Measurements from ENCODE around the gene ACTL10. TPM values are rescaled to one million over a fixed set of nuclear protein-coding genes. Genes with fewer than 3 reads are reported as not detected.
A peak's percentile ranks its signal among the peaks of the same experiment; 100 is the strongest.

Gene ACTL10
- total RNA-seq, 1 experiment from 2014 or later: 0.46 TPM

- Histone ChIP-seq H3K4ac (ENCODE audit: low read depth, low read length) (no peak overlapping the region), H2AFZ (ENCODE audit: low read length) (no peak overlapping the region), H3T11ph (ENCODE audit: low read length) (no peak overlapping the region), H3K14ac (ENCODE audit: insufficient read depth, low read length) (no peak overlapping the region), H3K9ac (ENCODE audit: extremely low read depth, insufficient read length, low read length) (no peak overlapping the region), H3K27me3 (ENCODE audit: insufficient read depth, low read length) (no peaks in the 10 kb centered on the region), H3K27ac (ENCODE audit: insufficient read length, low read depth, low read length) (no peak overlapping the region), H3K4me2 (ENCODE audit: insufficient read depth, insufficient read length, low read length) (no peak overlapping the region), H3K4me1 (ENCODE audit: insufficient read depth, low read length) (no peaks in the 10 kb centered on the region; the same call in 1 of the 2 replicates), H3K79me2 (ENCODE audit: insufficient read depth, low read length) (no peaks in the 10 kb centered on the region), H3K23me2 (ENCODE audit: insufficient read length, low read depth, low read length, poor library complexity, severe bottlenecking) (no peaks in the 10 kb centered on the region), H3K56ac (ENCODE audit: insufficient read length, low read depth, low read length) (no peak overlapping the region), H4K8ac (replicated peaks; ENCODE audit: insufficient read length, low read depth, low read length) (no peak overlapping the region), H2BK15ac (ENCODE audit: low read depth, low read length) (no peak overlapping the region), H4K5ac (ENCODE audit: insufficient read length, low read depth, low read length) (no peak overlapping the region), H2BK5ac (ENCODE audit: insufficient read length, low read length) (no peak overlapping the region), H3K18ac (ENCODE audit: insufficient read length, low read depth, low read length) (no peak overlapping the region), H2BK12ac (ENCODE audit: insufficient read length, low read depth, low read length) (no peak overlapping the region), H3K79me1 (ENCODE audit: insufficient read depth, low read depth, low read length, poor library complexity, severe bottlenecking) (no peaks in the 10 kb centered on the region), H3K9me3 (ENCODE audit: control insufficient read depth, low read depth, low read length) (no peaks in the 10 kb centered on the region), H2BK120ac (ENCODE audit: low read depth, low read length, poor library complexity, severe bottlenecking) (no peak overlapping the region), H4K91ac (ENCODE audit: insufficient read length, low read depth, low read length) (no peak overlapping the region), H4K20me1 (ENCODE audit: control insufficient read depth, insufficient read depth, insufficient read length) (no peaks in the 10 kb centered on the region), H3K23ac (ENCODE audit: insufficient read length, low read depth, low read length) (no peak overlapping the region), H2BK20ac (ENCODE audit: low read depth, low read length, poor library complexity, severe bottlenecking) (no peak overlapping the region), H2AK5ac (ENCODE audit: insufficient read length, low read length) (no peak overlapping the region)
- H3K36me3 Mint-ChIP-seq (ENCODE audit: insufficient read depth in 1 of 3, low read depth in 3 of 3): peaks cover 0 to 4% (median 0%) of the 10 kb centered on the region in 3 experiments; a peak in 2 of 7 replicates
- H3K27me3 Mint-ChIP-seq (ENCODE audit: low read depth): no peaks in the 10 kb centered on the region
- peak overlapping the region in 1 of 3 experiments; percentile 87; a peak in 1 of 7 replicates for H3K27ac Mint-ChIP-seq
- no peak overlapping the region for H3K4me3 Mint-ChIP-seq
- peaks cover 13 to 25% of the 10 kb centered on the region in 2 experiments for H3K4me1 Mint-ChIP-seq
- peaks cover 0 to 2% of the 10 kb centered on the region in 2 experiments; a peak in 2 of 5 replicates for H3K9me3 Mint-ChIP-seq
- WGBS (ENCODE audit: extremely low coverage, insufficient read length, low lambda C conversion rate): no CpG with 5 or more reads among the region's 2 CpGs
- no peak for DNase-seq
- no peak for TF ChIP-seq CTCF (conservative IDR thresholded peaks at IDR 0.05)
These were observed 42.7 kb downstream of the ACTL10 start for GRCh38 chr20:33709398-33709797.

Data from H9 (cell line).